MV-4-11 (cell line): ENCODE results near the gene GNAQ.
"Not testable (repeated sequence)": the region's sequence is repeated elsewhere in the genome, so short reads cannot be mapped to it uniquely, and the experiment has no call there.

Experiments used
- DNase-seq: peaks from one replicate; lab custom pipeline; 2025; lab: John Stamatoyannopoulos, UW

Gene GNAQ

DNA sequence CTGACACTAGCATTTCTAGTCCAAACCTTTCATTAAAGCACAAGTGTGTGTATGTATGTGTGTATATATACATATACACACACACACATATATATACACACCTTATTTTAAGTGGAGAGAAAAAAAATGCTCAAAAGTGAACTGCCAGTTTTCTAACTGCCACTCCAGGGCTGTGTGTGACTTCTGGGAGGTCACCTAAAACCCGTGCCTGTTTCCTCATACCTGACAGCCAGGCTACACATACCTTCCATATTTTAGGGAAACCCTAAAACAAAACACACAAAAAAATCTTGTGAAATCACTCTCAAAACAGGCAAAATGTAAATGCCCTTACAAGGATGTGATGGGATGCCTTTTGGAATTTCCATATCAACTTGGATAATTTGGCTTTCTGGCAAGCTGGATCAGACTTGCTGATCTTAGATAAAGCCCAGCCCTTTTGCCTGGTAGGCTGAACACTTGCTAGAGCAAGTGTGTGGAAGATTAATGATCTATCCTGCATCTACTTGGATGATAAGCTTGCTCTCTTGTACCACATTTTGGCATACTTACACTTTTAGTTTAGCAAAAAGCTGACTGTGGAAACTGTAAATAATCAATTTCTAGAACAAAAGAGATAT is 127.8 kb downstream of the GNAQ start:
- DNase-seq: no peak

GRCh38 chr9:77901771-77902170 is 129.8 kb downstream of the GNAQ start:
- no peak for DNase-seq

DNA sequence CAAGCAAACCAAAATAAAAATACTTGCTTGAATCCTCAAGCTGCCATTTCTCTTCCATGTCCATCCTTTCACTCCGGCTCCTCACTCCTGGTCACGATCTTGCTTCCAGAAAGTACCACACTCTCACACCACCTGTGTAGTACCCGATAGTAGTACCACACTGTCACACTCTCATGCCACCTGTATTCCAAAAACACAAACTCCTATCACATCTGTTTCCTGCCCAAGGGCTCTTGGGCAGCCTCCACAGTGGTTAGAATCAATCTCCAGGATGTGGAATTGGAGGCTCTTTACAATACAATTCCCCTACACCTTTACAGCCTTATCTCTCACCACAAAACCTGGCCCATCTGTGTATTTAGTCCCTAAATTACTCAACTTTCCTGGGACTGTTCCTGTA is 130.6 kb downstream of the GNAQ start:
- no peak for DNase-seq

- DNase-seq: peak; percentile 62
Measured at GRCh38 chr9:77899679-77900354, 131.8 kb downstream of the GNAQ start.

DNA sequence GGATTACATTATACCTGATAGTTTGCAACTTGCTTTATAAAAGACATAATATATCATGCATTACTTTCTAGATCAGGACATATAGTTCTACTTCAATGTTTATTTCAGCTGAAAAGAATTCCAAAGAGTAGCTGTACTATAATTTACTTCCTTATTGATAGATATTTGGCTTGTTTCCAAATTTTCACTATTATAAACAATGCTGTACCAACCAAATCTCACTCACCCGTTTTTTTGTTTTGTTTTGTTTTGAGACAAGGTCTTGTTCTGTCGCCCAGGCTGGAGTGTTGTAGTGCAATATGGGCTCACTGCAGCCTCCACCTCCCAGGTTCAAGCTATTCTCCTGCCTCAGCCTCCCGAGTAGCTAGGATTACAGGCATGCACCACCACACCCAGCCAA is 132.7 kb downstream of the GNAQ start:
- DNase-seq: no peak

DNA sequence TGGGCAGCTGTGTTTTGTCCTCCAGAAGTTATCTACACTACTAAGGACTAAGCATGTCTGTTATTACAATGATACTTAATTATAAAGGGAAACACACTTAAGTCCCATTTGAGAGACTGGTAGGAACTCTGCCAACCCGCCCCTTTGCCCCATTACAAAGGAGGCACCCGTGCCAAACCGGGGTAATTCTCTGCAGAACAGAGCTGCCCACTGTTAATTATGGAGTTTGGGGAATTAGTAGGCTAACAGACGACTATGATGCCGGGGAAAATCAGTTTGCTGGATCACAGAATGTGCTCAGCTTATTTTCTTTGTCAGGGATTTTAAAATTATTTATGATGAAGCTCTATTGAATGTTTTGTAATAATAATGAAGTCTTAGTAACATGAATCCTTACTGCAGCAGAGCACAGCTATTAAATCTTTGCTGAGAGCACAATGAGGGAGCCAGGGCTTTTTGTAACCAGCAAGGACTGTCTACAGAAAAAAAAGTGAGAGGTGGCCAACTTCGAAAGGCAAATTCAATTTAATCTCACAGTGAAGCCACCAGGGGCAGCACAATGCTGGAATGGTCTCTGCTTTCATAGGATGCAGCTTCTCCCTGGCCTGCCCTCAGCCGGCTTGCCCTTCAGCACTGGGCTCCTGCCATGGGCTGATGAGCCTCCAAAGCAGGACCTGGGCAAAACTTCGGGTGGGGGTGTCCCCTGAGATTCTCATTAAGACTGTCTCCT is 134.5 kb downstream of the GNAQ start:
- DNase-seq: peak; percentile 31

DNA sequence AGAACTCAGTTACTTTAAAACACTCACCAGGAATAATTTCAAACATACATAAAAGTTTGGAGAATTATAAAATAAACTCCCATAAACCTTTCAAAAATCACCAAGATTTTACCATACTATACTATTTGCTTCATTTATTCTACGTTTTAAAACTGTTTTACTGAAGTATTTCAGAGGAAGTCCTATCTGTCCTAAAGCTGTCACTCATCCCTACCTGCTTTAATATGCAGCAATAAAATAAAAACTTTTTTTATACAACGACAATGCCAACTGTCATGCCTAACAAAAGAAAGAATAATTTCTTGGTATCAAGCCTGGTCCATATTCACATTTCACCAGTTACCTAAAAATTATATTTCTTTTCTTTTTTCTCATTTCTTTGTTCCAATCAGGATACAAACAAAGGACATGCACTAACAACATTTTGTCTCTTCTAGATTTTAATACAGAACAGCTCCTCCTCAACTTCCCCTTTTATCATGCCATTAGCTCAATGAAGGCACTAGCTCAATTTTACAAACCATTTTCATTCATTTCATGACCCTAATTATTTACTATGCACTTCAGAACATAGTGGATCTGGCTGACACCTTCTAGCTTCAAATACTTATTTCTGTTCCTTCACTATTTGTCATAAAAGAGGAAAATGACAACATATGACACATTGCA is 135.2 kb downstream of the GNAQ start:
- DNase-seq: peak; percentile 10

- no peak for DNase-seq
Measured at GRCh38 chr9:77893706-77894105, 137.9 kb downstream of the GNAQ start.

- DNase-seq: no peak
Measured at GRCh38 chr9:77892955-77893514, 138.6 kb downstream of the GNAQ start.

DNA sequence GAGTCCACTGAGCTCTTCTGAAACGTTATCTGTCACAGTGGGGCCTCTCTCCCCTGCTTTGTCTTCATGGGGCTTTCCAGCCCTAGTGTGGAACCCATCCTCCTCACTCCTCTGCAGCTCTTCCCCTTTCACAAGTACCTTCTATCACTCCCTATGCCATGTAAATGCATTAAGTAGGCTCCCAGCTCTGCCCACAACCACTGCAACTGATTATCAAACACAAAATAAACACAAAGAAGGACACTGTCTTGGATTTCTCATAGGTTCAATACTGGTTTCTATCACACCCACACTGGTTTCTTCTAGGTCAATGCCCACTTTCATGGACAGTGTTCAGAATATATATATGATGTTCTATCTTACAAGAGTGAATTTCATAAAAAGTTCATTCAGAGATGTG is 139.4 kb downstream of the GNAQ start:
- DNase-seq: peak; percentile 64

- DNase-seq: no peak
Measured at GRCh38 chr9:77891128-77891800, 140.3 kb downstream of the GNAQ start.

DNA sequence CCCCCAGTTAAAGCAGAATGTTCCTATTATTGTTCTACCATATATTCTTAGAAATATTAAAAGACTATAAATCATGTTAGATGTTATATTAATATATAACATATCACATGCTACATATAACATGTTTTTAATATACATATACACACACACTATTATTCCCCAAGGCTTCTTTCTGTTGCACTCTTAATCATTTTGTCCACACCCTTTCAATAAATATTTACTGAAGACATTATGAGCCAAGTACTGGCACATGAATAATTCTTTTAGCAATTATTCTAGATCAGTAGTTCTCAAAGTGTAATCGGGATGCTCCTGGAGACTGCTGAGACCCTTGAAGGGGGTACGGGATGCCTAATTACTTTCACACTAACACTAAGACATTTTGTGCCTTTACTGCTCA is 143.9 kb downstream of the GNAQ start:
- DNase-seq: no peak

DNA sequence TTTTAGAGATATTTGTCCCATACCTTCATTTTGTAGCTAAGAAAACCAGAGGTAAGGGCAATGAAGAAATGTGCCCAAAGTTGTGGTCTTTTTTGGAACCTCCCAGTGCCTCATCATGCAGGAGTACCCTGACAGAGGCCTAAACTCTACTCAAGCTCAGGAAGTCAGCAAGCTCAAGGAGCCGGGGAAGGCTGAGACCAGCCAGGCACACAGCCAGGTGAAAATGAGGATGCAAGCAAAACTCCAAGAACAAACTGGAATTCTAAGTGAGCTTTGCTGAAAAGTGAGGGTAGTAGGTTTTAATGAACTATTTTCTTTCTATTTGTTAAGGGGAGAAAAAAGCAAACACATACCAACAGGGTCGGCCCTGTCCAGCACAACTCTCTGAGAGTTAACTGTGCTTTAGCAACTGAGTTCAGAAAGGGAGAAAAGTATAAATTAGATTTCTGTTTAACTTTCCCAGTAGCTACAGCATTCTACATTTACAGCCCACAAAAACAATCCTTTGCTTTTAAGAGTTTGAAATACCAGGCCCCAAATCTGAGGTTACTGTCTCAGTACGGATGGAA is 146.4 kb downstream of the GNAQ start:
- no peak for DNase-seq

GRCh38 chr9:77883846-77884771 is 147.5 kb downstream of the GNAQ start:
- DNase-seq: no peak

DNA sequence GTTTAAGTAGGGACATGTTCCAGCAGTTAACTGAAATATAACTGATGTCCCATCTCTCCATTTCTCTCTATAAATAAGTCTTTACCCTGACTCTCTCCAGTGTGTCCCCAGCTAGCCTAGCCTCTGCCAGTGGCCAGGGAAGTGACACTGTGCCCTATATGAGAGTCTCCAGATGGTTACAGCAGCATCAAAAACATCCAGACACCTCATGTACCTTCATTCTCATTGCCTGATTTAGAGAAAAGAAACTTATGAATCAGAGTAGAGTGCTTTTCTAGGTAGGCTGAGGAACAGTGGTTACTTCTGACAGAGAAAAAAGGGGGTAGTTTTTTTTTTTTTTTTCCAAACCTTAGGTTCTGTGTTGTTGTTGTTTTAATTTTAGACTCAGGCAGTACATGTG is 148.5 kb downstream of the GNAQ start:
- DNase-seq: no peak

GRCh38 chr9:77882294-77882693 is 149.3 kb downstream of the GNAQ start:
- no peak for DNase-seq

DNA sequence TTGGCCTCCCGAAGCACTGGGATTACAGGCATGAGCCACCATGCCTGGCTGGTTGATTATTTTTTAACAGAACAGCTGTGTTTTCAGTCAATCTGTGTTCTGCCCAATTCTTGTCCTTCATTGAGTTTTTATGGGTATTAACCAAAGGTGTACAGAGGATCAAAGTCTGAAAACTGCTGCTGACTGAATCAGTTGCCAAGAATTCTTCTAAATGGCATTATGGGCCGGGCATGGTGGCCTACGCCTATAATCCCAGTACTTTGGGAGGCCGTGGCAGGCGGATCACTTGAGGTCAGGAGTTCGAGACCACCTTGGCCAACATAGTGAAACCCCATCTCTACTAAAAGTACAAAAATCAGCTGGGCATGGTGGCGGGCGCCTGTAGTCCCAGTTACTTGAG is 150.0 kb downstream of the GNAQ start:
- not testable (repeated sequence) for DNase-seq

DNA sequence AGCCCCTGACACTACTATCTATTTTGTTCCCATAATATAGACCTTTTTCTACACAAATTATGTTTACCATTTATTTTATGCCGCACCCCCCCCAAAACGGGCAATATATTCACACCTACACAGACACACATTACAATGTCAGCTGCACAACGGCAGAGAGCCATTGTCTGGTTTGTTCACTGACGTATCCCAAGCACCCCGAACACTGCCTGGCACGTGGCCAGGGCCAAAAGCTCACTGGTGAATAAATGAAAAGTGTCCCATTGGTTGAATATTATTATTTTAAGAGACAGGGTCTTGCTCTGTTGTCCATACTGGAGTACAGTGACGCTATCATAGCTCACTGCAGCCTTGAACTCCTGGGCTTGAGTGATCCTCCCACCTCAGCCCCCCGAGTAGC is 150.5 kb downstream of the GNAQ start:
- DNase-seq: no peak

DNA sequence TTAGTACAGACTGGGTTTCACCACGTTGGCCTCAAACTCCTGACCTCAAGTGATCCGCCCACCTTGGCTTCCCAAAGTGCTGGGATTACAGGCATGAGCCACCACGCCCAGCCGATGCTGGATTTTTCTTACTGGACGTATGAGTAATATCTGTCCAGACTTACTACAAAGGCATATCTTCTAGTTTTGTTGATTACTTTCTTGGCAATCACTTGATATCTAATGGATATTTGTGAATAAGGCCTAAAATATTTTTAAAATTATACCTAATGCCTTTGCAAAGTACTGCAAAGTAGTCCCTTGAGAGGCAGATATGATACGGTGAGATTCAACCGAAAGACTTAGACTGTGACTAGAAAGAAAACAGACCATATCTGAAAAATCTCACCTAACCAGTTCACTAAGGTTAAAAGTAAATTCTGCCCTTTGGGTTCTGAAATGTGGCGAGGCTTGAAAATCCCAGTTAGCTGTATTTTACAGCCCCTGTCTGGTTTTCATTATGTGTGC is 152.1 kb downstream of the GNAQ start:
- peak; percentile 55 for DNase-seq

GRCh38 chr9:77878793-77879192 is 152.8 kb downstream of the GNAQ start:
- peak; percentile 64 for DNase-seq
